ENCODE measurements around the gene NGRN. TPM values are rescaled to one million over a fixed set of nuclear protein-coding genes. Genes with fewer than 3 reads are reported as not detected.

Gene NGRN
- total and polyA plus RNA-seq, 2 experiments from 2014 or later: 60.0 to 65.9 TPM

DNA sequence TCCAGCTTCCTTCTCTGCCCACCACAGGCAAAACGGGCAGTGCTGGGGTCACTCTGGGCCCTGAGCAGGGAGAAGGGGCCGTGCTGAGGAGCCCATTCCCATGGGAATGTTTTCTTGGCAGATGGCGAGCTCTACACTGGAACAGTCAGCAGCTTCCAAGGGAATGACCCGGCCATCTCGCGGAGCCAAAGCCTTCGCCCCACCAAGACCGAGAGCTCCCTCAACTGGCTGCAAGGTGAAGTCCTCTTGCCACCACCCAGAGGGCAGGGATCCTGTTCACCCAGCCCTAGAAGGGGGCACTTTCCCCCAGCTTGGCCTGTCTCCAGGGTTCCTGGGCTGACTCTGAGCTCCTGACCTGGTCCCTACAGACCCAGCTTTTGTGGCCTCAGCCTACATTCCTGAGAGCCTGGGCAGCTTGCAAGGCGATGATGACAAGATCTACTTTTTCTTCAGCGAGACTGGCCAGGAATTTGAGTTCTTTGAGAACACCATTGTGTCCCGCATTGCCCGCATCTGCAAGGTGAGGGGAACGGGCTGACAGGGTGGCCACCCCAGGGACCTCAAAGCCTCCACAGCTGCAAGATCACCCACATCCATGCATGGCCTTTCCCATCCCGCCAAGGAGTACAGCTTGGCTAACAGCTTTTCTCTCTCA is 44.1 kb upstream of the NGRN start:
- no peaks in the 10 kb centered on the region for H3K27me3 ChIP-seq
- H4K20me1 ChIP-seq (ENCODE audit: insufficient read depth, poor library complexity, severe bottlenecking): no peaks in the 10 kb centered on the region
- H3K79me2 ChIP-seq: peaks cover 14% of the 10 kb centered on the region
- peak; percentile 84 for DNase-seq (ENCODE audit: low spot score)
- H3K9me2 ChIP-seq (replicated peaks; ENCODE audit: insufficient read depth): no peaks in the 10 kb centered on the region
- WGBS (ENCODE audit: low lambda C conversion rate, missing lambda C conversion rate): 59% methylated on average over 14 of the region's 14 CpGs
- H3K4me1 ChIP-seq (ENCODE audit: insufficient read depth): no peaks in the 10 kb centered on the region
- H3K27ac ChIP-seq: no peak overlapping the region
- H3K36me3 ChIP-seq (replicated peaks; ENCODE audit: insufficient read depth, low read depth): no peaks in the 10 kb centered on the region
- no peaks in the 10 kb centered on the region for H3K9me3 ChIP-seq (ENCODE audit: low read depth)
- TF ChIP-seq EZH2 (IDR thresholded peaks at IDR 0.05; ENCODE audit: borderline replicate concordance): no peak
- TF ChIP-seq, protein P1, sequence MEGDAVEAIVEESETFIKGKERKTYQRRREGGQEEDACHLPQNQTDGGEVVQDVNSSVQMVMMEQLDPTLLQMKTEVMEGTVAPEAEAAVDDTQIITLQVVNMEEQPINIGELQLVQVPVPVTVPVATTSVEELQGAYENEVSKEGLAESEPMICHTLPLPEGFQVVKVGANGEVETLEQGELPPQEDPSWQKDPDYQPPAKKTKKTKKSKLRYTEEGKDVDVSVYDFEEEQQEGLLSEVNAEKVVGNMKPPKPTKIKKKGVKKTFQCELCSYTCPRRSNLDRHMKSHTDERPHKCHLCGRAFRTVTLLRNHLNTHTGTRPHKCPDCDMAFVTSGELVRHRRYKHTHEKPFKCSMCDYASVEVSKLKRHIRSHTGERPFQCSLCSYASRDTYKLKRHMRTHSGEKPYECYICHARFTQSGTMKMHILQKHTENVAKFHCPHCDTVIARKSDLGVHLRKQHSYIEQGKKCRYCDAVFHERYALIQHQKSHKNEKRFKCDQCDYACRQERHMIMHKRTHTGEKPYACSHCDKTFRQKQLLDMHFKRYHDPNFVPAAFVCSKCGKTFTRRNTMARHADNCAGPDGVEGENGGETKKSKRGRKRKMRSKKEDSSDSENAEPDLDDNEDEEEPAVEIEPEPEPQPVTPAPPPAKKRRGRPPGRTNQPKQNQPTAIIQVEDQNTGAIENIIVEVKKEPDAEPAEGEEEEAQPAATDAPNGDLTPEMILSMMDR (IDR thresholded peaks at IDR 0.05; ENCODE audit: poor library complexity): peak; percentile 57
- no peak overlapping the region for H3K4me3 ChIP-seq
- no peak overlapping the region for H3K4me2 ChIP-seq
- no peak overlapping the region for H2AFZ ChIP-seq

DNA sequence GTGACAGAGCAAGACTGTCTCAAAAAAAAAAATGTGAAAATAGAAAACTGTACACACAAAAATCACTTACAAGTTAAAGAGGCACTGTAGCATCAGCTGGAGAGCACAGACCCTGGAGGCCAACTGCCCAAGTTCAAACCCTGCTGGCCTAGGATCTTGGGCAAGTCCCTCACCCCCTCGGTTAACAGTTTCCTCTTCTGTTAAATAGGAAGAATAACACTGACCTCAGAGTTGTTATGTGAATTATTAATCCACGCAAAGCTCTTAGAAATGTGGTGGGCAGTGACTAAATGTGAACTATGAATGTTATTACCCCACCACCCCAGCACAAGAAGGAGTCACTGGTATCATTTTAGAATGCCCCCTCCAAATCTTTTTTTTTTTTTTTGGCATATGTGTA is 42.9 kb upstream of the NGRN start:
- no peaks in the 10 kb centered on the region for H3K36me3 ChIP-seq (replicated peaks; ENCODE audit: insufficient read depth, low read depth)

DNA sequence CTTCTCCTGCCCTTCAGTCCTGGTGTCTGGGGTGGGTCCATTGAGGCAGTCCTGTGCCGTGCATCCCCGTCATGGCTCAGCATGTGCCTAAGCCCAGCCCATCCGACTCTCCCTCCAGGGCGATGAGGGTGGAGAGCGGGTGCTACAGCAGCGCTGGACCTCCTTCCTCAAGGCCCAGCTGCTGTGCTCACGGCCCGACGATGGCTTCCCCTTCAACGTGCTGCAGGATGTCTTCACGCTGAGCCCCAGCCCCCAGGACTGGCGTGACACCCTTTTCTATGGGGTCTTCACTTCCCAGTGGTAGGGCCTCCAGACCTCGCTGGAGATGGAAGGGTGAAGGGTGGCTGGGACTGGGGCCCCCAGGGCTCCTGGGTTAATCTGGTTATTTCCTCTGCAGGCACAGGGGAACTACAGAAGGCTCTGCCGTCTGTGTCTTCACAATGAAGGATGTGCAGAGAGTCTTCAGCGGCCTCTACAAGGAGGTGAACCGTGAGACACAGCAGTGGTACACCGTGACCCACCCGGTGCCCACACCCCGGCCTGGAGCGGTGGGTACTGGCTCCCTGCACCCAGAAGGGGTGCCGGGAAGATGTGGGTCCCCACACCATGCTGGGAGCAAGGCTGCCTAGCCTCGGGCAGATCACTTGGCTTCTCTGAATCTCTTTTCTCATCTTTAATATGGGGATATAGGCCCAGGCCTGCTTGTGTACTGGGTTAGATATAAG is 41.9 kb upstream of the NGRN start:
- H3K9me3 ChIP-seq (ENCODE audit: low read depth): no peaks in the 10 kb centered on the region
- no peak overlapping the region for H3K27ac ChIP-seq
- no peak overlapping the region for H3K4me3 ChIP-seq
- H3K9me2 ChIP-seq (replicated peaks; ENCODE audit: insufficient read depth): no peaks in the 10 kb centered on the region
- no peaks in the 10 kb centered on the region for H3K36me3 ChIP-seq (replicated peaks; ENCODE audit: insufficient read depth, low read depth)
- H3K4me2 ChIP-seq: no peak overlapping the region
- H3K27me3 ChIP-seq: no peaks in the 10 kb centered on the region
- TF ChIP-seq EZH2phosphoT487 (IDR thresholded peaks at IDR 0.05; ENCODE audit: low read depth, severe bottlenecking, unreplicated experiment): no peak
- TF ChIP-seq, protein P1 (IDR thresholded peaks at IDR 0.05; ENCODE audit: poor library complexity): no peak
- TF ChIP-seq EZH2 (IDR thresholded peaks at IDR 0.05; ENCODE audit: borderline replicate concordance): no peak
- no peaks in the 10 kb centered on the region for H3K4me1 ChIP-seq (ENCODE audit: insufficient read depth)
- no peaks in the 10 kb centered on the region for H3K79me2 ChIP-seq
- no peaks in the 10 kb centered on the region for H4K20me1 ChIP-seq (ENCODE audit: insufficient read depth, poor library complexity, severe bottlenecking)
- H2AFZ ChIP-seq: no peak overlapping the region
- DNase-seq (ENCODE audit: low spot score): no peak
- 97% methylated on average over 22 of the region's 22 CpGs for WGBS (ENCODE audit: low lambda C conversion rate, missing lambda C conversion rate)

More for the DNA sequence above, 42.9 kb upstream of the NGRN start:
- Histone ChIP-seq H3K79me2 (peaks cover 3% of the 10 kb centered on the region), H4K20me1 (ENCODE audit: insufficient read depth, poor library complexity, severe bottlenecking) (no peaks in the 10 kb centered on the region), H3K4me3 (no peak overlapping the region), H3K4me1 (ENCODE audit: insufficient read depth) (no peaks in the 10 kb centered on the region), H2AFZ (no peak overlapping the region), H3K9me3 (ENCODE audit: low read depth) (no peaks in the 10 kb centered on the region), H3K27me3 (no peaks in the 10 kb centered on the region), H3K9me2 (replicated peaks; ENCODE audit: insufficient read depth) (no peaks in the 10 kb centered on the region), H3K4me2 (no peak overlapping the region), H3K27ac (no peak overlapping the region)
- TF ChIP-seq, protein P1 (IDR thresholded peaks at IDR 0.05; ENCODE audit: poor library complexity): no peak
- TF ChIP-seq EZH2phosphoT487 (IDR thresholded peaks at IDR 0.05; ENCODE audit: low read depth, severe bottlenecking, unreplicated experiment) (no peak), EZH2 (IDR thresholded peaks at IDR 0.05; ENCODE audit: borderline replicate concordance) (no peak)
- 94% methylated on average over 2 of the region's 2 CpGs for WGBS (ENCODE audit: low lambda C conversion rate, missing lambda C conversion rate)
- no peak for DNase-seq (ENCODE audit: low spot score)

Measured in hepatocyte (in vitro differentiated cells).